Suprapubic skin (tissue), 4 donors: Measurements from ENCODE around the gene CLASP2.

Experiments
- CTCF ChIP-seq, 2 donors: fragments of 200-600 bp in 1 of 2; fragments of 450-650 bp in 1 of 2; sonication (generic) in 1 of 2; IDR thresholded peaks; one replicate each; pipeline ENCODE4 v1.5.1; 2016 to 2019; ENCODE audit warnings: antibody characterized with exemption in 2 of 2, mild to moderate bottlenecking in 1 of 2, moderate library complexity in 1 of 2
- POLR2A ChIP-seq, 2 donors: fragments of 450-650 bp; IDR thresholded peaks; one replicate each; pipeline ENCODE4 v1.6.1; 2017; ENCODE audit warnings: antibody characterized with exemption in 2 of 2, mild to moderate bottlenecking in 2 of 2, moderate library complexity in 2 of 2
- POLR2AphosphoS5 ChIP-seq, 3 donors: sonication (generic); formaldehyde crosslinking; IDR thresholded peaks; one replicate each; pipeline ENCODE4 v1.6.1; 2017; ENCODE audit warnings: antibody characterized with exemption in 3 of 3

DNA sequence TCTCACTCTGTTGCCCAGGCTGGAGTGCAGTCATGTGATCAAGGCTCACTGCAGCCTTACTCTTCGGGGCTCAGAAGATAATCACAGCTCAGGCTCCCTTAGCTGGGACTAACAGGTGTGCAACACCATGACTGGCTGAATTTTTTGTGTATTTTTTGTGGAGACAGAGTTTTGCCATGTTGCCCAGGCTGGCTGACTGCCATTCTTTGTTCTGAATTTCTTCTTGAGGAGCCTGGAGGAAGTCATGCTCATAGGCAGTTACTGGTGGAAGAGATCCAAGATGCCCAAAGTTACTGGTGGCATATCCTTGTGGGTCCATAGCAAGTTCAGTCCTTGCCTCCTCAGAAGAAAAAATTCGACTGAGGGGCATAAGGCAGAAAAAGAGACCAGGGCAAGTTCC is 261.3 kb downstream of the CLASP2 start:
- TF ChIP-seq POLR2A (IDR thresholded peaks at IDR 0.05) (no peak), CTCF (IDR thresholded peaks at IDR 0.05) (no peak), POLR2AphosphoS5 (IDR thresholded peaks at IDR 0.05) (no peak)
